Activated naive CD8-positive, alpha-beta T cell treated with anti-CD3 and anti-CD28 coated beads, Interleukin-2, amount 10 ng/mL, durations not matched to agents 7 days and 5 days (primary cell): ENCODE data around the gene CDC42SE2. TPM values are rescaled to one million over a fixed set of nuclear protein-coding genes. Genes with fewer than 3 reads are reported as not detected.
A peak's percentile ranks its signal among the peaks of the same experiment; 100 is the strongest.

Experiments
- ATAC-seq: fragments of 150-1000 bp; cut with Tn5 transposase; one replicate; pipeline ENCODE4 v1.10.0; 2021; ENCODE audit warnings: low read depth, moderate library complexity
- POLR2A ChIA-PET: fragments of 350-600 bp; sonication (Branson Sonifier 250); formaldehyde crosslinking; loops from one replicate; lab custom pipeline; 2021; ENCODE audit warnings: antibody characterized with exemption; lab: Charles Lee
- DNase-seq: peaks from one replicate; pipeline ENCODE4 v3.0.0; 2021
- H3K27ac Mint-ChIP-seq: one replicate; pipeline ENCODE4 v1.8.0; 2022; ENCODE audit warnings: mild to moderate bottlenecking, mixed read lengths
- H3K27me3 Mint-ChIP-seq: one replicate; pipeline ENCODE4 v1.8.0; 2022; ENCODE audit warnings: mild to moderate bottlenecking, moderate library complexity, mixed read lengths
- H3K36me3 Mint-ChIP-seq: one replicate; pipeline ENCODE4 v1.8.0; 2021; ENCODE audit warnings: mild to moderate bottlenecking, mixed read lengths
- H3K4me1 Mint-ChIP-seq: one replicate; pipeline ENCODE4 v1.8.0; 2021; ENCODE audit warnings: mixed read lengths
- H3K4me3 Mint-ChIP-seq: one replicate; pipeline ENCODE4 v1.8.0; 2022; ENCODE audit warnings: mild to moderate bottlenecking, moderate library complexity, mixed read lengths
- H3K9me3 Mint-ChIP-seq: one replicate; pipeline ENCODE4 v1.8.0; 2021; ENCODE audit warnings: mixed read lengths
- total RNA-seq, 2 experiments: library from RNA; stranded (reverse); gene quantifications; one replicate each; pipeline ENCODE4 v1.2.3, GENCODE V29; 2021

Gene CDC42SE2
- total RNA-seq, 2 experiments from 2014 or later, result 193 to 199 TPM

GRCh38 chr5:131382407-131383395 is 118.8 kb downstream of the CDC42SE2 start:
- Mint-ChIP-seq H3K9me3 (no peaks in the 10 kb centered on the region), H3K27me3 (no peaks in the 10 kb centered on the region), H3K4me3 (peak overlapping the region; percentile 47), H3K36me3 (peaks cover 29% of the 10 kb centered on the region), H3K27ac (peak overlapping the region; percentile 67), H3K4me1 (peaks cover 63% of the 10 kb centered on the region)
- DNase-seq (no peak), ATAC-seq (peak; percentile 79)
- POLR2A ChIA-PET, result interaction anchor here (0.6 to 2.9 kb wide), 17 partner anchors 9 to 217 kb away, joined by 3 to 45 read pairs (median 5); partner anchors contain the start of gene CDC42SE2

GRCh38 chr5:131384173-131384572 is 120.3 kb downstream of the CDC42SE2 start:
- no peak overlapping the region for H3K4me3 Mint-ChIP-seq
- POLR2A ChIA-PET, result interaction anchor here (0.6 to 3.5 kb wide), 5 partner anchors 30 to 220 kb away, joined by 3 to 14 read pairs (median 5); partner anchors contain the start of gene CDC42SE2
- DNase-seq (no peak), ATAC-seq (no peak)
- H3K4me1 Mint-ChIP-seq, result peaks cover 61% of the 10 kb centered on the region
- H3K36me3 Mint-ChIP-seq, result peaks cover 29% of the 10 kb centered on the region
- no peaks in the 10 kb centered on the region for H3K9me3 Mint-ChIP-seq
- no peaks in the 10 kb centered on the region for H3K27me3 Mint-ChIP-seq
- peak overlapping the region; percentile 60 for H3K27ac Mint-ChIP-seq

DNA sequence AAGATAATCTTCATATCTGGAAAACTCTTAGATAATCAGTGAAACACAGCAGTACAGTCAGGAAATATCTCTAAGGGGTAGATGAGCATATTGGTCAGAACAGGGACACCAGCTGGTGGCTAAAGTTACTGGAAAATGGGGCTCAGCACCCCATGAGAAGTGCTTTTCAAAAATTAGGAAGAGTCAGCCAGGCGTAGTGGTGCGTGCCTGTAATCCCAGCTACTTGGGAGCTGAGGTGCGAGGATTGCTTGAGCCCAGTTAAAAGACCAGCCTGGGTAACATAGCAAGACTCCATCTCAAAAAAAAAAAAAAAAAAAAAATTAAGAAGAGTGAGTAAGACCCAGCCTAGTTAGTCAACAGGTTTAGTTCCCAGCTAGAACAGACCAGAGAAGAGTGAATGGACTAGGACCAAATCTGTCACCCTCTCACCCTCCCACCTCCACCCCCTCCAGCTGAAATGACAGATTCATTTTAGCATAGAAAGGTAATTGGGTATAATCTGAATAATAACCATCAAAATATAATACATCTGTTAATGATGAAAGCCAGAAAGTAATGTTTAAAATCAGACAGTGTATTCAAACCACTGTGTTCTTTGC is 120.9 kb downstream of the CDC42SE2 start:
- ATAC-seq (no peak), DNase-seq (no peak)
- no peak overlapping the region for H3K4me3 Mint-ChIP-seq
- H3K27me3 Mint-ChIP-seq, result no peaks in the 10 kb centered on the region
- no peaks in the 10 kb centered on the region for H3K9me3 Mint-ChIP-seq
- peaks cover 63% of the 10 kb centered on the region for H3K4me1 Mint-ChIP-seq
- H3K36me3 Mint-ChIP-seq, result peaks cover 30% of the 10 kb centered on the region
- POLR2A ChIA-PET, result interaction anchor here (0.8 to 3.5 kb wide), 4 partner anchors 26 to 221 kb away, joined by 3 to 14 read pairs (median 4); partner anchors contain the start of gene CDC42SE2
- peak overlapping the region; percentile 60 for H3K27ac Mint-ChIP-seq

GRCh38 chr5:131386124-131386523 is 122.3 kb downstream of the CDC42SE2 start:
- peaks cover 34% of the 10 kb centered on the region for H3K36me3 Mint-ChIP-seq
- POLR2A ChIA-PET, result interaction anchor here (3.5 kb wide), 1 partner anchor 122 kb away, joined by 14 read pairs; the partner anchor contains the start of gene CDC42SE2
- H3K27me3 Mint-ChIP-seq, result no peaks in the 10 kb centered on the region
- H3K4me3 Mint-ChIP-seq, result no peak overlapping the region
- H3K27ac Mint-ChIP-seq, result no peak overlapping the region
- H3K9me3 Mint-ChIP-seq, result no peaks in the 10 kb centered on the region
- ATAC-seq, result no peak
- DNase-seq, result no peak
- H3K4me1 Mint-ChIP-seq, result peaks cover 61% of the 10 kb centered on the region

DNA sequence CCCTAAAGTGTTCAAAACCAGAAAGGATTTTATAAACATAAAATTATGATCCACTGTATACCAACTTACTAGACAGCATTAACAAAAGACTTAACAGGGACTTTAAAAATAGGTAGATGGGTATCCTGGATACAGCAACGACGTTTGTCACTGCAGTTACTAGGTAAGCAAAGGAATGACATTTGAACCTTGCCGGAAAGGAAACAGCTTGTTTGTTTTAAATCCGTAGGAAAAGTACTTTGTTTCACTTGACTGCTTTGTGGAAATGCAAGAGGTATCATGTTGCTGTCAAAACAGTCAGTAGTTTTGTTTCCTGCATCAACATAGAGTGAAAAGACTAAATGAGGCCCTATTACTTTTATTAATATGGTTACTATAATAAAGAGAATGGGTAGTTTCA is 122.9 kb downstream of the CDC42SE2 start:
- no peaks in the 10 kb centered on the region for H3K27me3 Mint-ChIP-seq
- POLR2A ChIA-PET, result interaction anchor here (3.5 kb wide), 1 partner anchor 122 kb away, joined by 14 read pairs; the partner anchor contains the start of gene CDC42SE2

GRCh38 chr5:131387255-131387654 is 123.4 kb downstream of the CDC42SE2 start:
- no peak for ATAC-seq
- no peak for DNase-seq
- peak overlapping the region; percentile 34 for H3K27ac Mint-ChIP-seq
- peaks cover 36% of the 10 kb centered on the region for H3K36me3 Mint-ChIP-seq
- no peak overlapping the region for H3K4me3 Mint-ChIP-seq
- H3K27me3 Mint-ChIP-seq, result no peaks in the 10 kb centered on the region
- peaks cover 55% of the 10 kb centered on the region for H3K4me1 Mint-ChIP-seq
- no peaks in the 10 kb centered on the region for H3K9me3 Mint-ChIP-seq
- POLR2A ChIA-PET, result interaction anchor here (0.9 kb wide), 1 partner anchor 67 kb away, joined by 3 read pairs; no protein-coding TSS in a partner anchor

More for the DNA sequence above, 122.9 kb downstream of the CDC42SE2 start:
- H3K9me3 Mint-ChIP-seq, result no peaks in the 10 kb centered on the region
- no peak overlapping the region for H3K4me3 Mint-ChIP-seq
- ATAC-seq (no peak), DNase-seq (no peak)
- peaks cover 32% of the 10 kb centered on the region for H3K36me3 Mint-ChIP-seq
- H3K27ac Mint-ChIP-seq, result no peak overlapping the region
- peaks cover 58% of the 10 kb centered on the region for H3K4me1 Mint-ChIP-seq

- no peak for ATAC-seq
- no peaks in the 10 kb centered on the region for H3K9me3 Mint-ChIP-seq
- no peak for DNase-seq
- H3K4me3 Mint-ChIP-seq, result no peak overlapping the region
- H3K27ac Mint-ChIP-seq, result peak overlapping the region; percentile 59
- peaks cover 51% of the 10 kb centered on the region for H3K36me3 Mint-ChIP-seq
- H3K27me3 Mint-ChIP-seq, result no peaks in the 10 kb centered on the region
- POLR2A ChIA-PET, result no interaction called here
- peaks cover 56% of the 10 kb centered on the region for H3K4me1 Mint-ChIP-seq
Observed at GRCh38 chr5:131389096-131389868, 125.4 kb downstream of the CDC42SE2 start.

DNA sequence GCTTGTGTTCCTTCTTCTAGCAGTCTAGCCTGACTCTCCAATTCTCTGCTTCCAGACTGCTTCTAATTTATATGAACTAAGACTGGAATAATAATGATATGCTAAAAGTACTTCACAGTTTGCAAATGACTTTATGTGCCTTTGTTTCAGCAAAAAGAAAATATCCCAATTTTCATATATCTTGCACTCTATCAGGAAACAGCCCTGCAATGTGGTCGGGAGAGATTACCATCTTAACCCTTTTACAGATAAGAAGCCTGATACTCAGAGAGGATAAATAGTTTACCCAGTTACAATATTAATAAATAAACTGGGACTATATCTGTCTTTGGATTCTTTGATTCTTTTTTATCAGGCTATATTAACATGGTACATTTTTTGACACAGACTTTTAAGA is 126.0 kb downstream of the CDC42SE2 start:
- POLR2A ChIA-PET, result no interaction called here
- H3K4me3 Mint-ChIP-seq, result no peak overlapping the region
- H3K9me3 Mint-ChIP-seq, result no peaks in the 10 kb centered on the region

DNA sequence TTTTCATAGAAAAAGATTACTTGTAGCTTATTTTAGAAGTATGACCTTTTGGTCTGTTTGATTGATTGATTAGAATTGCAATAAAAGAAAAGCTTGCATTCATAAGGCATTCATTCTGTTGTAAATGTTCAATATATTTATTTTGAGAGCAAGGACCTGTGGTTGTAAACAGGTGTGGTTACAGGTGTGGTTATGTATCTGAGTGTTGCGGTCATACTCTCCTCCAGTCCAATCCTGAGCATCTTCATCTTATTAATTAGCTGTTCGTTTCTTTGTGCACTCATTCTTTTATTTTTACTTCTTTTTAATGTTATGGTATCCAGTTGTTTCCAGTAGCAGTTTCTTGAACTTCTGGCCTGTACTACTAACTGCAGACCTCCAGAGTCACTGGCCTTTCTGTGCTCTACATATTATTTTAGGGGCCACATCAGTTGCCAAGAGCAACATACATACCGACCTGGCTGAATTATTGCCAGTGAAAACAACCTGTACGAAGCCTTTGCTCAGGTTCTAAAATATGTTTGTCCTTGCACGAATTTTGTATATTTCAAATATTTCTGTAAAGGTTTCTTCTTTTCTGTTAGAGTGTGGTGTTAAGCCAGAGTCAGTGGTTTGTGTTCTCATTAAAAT is 128.7 kb downstream of the CDC42SE2 start:
- POLR2A ChIA-PET, result interaction anchor here (1.2 to 1.4 kb wide), 2 partner anchors 10 to 129 kb away, joined by 3 to 5 read pairs; partner anchors contain the start of gene CDC42SE2
- peaks cover 60% of the 10 kb centered on the region for H3K4me1 Mint-ChIP-seq
- H3K27me3 Mint-ChIP-seq, result no peaks in the 10 kb centered on the region
- no peaks in the 10 kb centered on the region for H3K9me3 Mint-ChIP-seq
- H3K27ac Mint-ChIP-seq, result peak overlapping the region; percentile 86
- no peak for ATAC-seq
- peaks cover 55% of the 10 kb centered on the region for H3K36me3 Mint-ChIP-seq
- H3K4me3 Mint-ChIP-seq, result no peak overlapping the region
- DNase-seq, result no peak

More for the DNA sequence above, 126.0 kb downstream of the CDC42SE2 start:
- peaks cover 52% of the 10 kb centered on the region for H3K36me3 Mint-ChIP-seq
- DNase-seq (no peak), ATAC-seq (no peak)
- peaks cover 52% of the 10 kb centered on the region for H3K4me1 Mint-ChIP-seq
- H3K27me3 Mint-ChIP-seq, result no peaks in the 10 kb centered on the region
- H3K27ac Mint-ChIP-seq, result peak overlapping the region; percentile 59

DNA sequence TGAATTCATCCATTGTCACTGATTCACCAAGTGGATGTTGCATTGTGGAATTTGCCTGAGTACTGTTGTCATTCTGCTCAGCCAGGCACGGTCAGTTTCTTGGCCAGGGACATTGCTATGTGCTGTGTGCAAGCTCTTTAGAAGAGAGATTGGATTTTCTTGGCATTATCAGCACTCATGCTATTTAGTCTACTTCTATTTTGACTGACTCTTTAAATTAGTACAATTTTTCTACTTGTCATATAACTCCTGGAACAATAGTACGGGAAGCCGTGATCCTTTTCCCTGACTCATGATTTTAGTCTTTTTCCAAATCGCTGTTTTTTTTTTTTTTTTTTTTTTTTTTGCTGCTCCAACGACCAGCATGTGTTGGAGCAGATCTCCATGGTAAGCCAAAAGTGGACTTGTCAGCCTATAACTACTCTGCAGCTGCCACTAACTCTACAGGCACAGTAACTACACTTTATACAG is 129.7 kb downstream of the CDC42SE2 start:
- ATAC-seq, result no peak
- POLR2A ChIA-PET, result interaction anchor here (0.6 to 3.6 kb wide), 3 partner anchors 11 to 129 kb away, joined by 3 to 16 read pairs (median 5); partner anchors contain the start of gene CDC42SE2
- peak overlapping the region; percentile 68 for H3K4me3 Mint-ChIP-seq

GRCh38 chr5:131394128-131394527 is 130.3 kb downstream of the CDC42SE2 start:
- peaks cover 70% of the 10 kb centered on the region for H3K36me3 Mint-ChIP-seq
- POLR2A ChIA-PET, result interaction anchor here (0.6 to 3.6 kb wide), 2 partner anchors 120 to 130 kb away, joined by 3 to 16 read pairs; partner anchors contain the start of gene CDC42SE2
- H3K9me3 Mint-ChIP-seq, result no peaks in the 10 kb centered on the region
- peak; percentile 87 for ATAC-seq
- peak overlapping the region; percentile 86 for H3K27ac Mint-ChIP-seq
- H3K27me3 Mint-ChIP-seq, result no peaks in the 10 kb centered on the region
- peak overlapping the region; percentile 68 for H3K4me3 Mint-ChIP-seq
- peaks cover 55% of the 10 kb centered on the region for H3K4me1 Mint-ChIP-seq
- no peak for DNase-seq

More for the DNA sequence above, 129.7 kb downstream of the CDC42SE2 start:
- H3K27me3 Mint-ChIP-seq, result no peaks in the 10 kb centered on the region
- DNase-seq, result no peak
- H3K9me3 Mint-ChIP-seq, result no peaks in the 10 kb centered on the region
- peaks cover 64% of the 10 kb centered on the region for H3K36me3 Mint-ChIP-seq
- H3K4me1 Mint-ChIP-seq, result peaks cover 58% of the 10 kb centered on the region
- peak overlapping the region; percentile 86 for H3K27ac Mint-ChIP-seq

- peaks cover 3% of the 10 kb centered on the region for H3K9me3 Mint-ChIP-seq
- POLR2A ChIA-PET, result interaction anchor here (0.9 to 3.6 kb wide), 3 partner anchors 9 to 132 kb away, joined by 3 to 16 read pairs (median 3); partner anchors contain the start of gene CDC42SE2
- peak overlapping the region; percentile 36 for H3K4me3 Mint-ChIP-seq
- peak overlapping the region; percentile 85 for H3K27ac Mint-ChIP-seq
- H3K4me1 Mint-ChIP-seq, result peaks cover 42% of the 10 kb centered on the region
- ATAC-seq (peak; percentile 62), DNase-seq (no peak)
- no peaks in the 10 kb centered on the region for H3K27me3 Mint-ChIP-seq
- H3K36me3 Mint-ChIP-seq, result peaks cover 73% of the 10 kb centered on the region
Observed at GRCh38 chr5:131396015-131396414, 132.2 kb downstream of the CDC42SE2 start.
